HG03558 (cell line): ENCODE results near the gene MUC5B.

Experiments
- ATAC-seq: cut with Tn5 transposase; IDR thresholded peaks from one replicate; pipeline ENCODE4 v1.9.1; 2021; ENCODE audit warnings: moderate number of reproducible peaks; ENCODE audit not compliant: unreplicated experiment; ENCODE audit errors: extremely low read depth

Gene MUC5B

GRCh38 chr11:1277936-1278512 lies 55.2 kb downstream of the MUC5B start:
- ATAC-seq, result no peak

DNA sequence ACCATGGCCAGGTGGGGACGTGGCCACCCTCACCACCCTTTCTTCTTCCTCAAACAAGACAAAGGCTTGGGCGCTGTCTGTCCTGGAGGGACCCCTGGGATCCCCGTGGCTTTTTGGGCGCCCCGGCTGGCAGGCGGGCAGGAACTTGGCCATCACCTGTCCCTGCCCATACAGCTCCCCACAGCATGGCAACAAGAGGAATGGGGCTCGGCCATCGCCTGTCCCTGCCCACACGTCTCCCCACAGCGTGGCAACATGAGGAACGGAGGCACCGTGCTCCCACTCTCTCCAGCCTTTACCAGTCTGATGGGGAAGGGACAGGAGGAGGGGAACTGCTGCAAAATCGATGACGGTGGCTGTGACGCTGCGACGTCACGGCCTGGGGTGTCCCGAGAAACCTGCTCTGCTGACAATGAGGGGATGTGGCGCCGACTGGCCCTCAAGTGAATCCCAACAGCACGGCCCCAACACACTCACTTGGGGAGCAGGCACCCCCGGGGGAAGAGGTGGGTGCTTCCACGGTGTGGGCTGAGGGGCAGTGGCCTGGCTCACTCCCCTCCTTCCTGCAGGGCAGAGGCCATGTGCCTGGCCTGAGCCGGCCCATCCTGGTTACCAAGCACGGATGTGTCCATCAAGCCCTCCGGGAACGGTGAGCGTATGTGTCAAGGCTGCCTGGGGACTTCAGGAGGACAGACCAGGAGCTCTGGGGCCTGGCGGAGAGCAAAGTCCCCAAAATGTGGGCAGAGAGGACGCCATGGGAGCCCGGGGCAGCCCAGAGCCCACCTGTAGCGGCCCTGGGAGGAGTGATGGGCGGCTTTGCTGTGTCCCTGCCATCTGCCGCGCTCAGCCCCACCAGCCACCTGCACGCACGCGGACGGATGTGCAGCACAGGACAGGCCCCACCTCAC lies 56.2 kb downstream of the MUC5B start:
- no peak for ATAC-seq

DNA sequence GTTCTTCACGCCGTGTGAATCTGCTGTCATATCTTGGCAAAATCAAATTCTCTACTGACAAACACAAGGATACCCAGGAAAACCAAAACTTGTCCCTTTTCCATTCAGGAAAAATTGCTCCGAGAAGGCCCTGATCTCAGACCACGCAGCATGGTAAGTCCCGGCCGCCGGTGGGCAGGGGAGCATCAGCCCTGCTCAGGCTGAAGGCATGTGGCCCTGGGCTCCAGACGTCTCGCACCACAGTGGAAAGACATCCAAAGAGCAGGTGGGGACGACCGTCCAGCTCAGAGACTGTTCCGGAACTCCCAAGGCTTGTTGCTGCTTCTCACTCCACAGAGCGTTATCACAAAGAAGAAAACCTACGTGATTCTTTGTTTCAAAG lies 56.8 kb downstream of the MUC5B start:
- ATAC-seq, result no peak

- ATAC-seq, result no peak
These were observed 57.5 kb downstream of the MUC5B start for GRCh38 chr11:1280116-1281035.

- no peak for ATAC-seq
These were observed 58.6 kb downstream of the MUC5B start for GRCh38 chr11:1281326-1281973.

DNA sequence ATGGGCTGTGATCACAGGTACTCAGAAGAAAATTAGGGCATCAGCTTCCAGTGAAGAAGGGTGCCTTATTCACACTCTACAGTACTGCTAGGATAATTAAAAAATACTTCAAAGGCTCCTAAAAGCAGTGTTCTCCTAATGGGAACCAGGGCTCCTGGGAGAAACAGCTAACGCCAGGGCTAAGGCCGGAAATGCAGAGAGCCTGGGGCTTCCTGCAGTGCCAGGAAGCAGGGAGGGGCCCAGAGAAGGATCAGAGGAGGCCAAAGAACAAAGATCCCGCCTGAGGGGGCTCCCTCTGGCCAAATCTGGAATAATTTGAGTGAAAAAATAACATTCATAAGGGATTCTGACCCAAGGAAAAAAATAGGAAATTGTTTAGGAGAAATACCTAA lies 59.1 kb downstream of the MUC5B start:
- ATAC-seq, result no peak

DNA sequence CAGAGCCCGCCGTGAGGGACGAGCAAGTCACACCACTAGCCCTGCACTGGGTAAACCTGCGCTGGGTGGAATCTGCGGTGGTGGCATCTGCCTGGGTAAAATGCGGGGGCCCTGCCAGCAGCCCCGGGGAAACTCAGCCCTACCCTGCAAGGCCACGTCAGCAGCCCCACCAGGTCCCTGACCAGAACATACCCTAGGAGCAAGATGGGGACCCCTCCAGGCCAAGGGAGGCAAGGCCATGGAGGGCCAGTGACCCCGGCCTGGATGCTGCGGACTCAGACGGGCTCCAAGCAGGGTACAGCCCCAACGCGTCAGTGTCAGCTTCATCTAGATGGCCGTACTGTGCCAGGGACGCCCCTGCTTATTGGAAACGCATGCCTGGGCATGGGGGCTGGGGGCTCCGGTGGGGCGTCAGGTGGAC lies 60.2 kb downstream of the MUC5B start:
- ATAC-seq, result no peak

DNA sequence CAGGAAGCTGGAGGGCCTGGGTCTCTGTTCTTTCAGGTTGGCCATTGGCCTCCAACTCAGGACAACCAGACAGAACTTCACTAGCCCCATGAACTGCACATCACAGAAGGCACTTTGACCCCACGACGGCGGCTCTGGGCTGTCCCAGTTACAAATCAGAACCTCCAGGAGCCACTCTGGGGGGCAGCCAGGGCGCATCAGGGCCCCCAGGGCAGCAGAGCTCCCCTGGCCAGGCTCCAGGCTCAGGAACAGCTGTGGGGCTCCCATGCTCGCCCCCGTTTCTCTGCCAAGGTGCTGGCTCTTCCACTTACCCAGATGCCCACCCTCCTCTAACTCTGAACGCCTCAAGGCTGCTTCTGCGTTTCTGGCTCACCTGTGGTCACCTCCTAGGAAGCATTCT lies 61.0 kb downstream of the MUC5B start:
- ATAC-seq, result no peak

DNA sequence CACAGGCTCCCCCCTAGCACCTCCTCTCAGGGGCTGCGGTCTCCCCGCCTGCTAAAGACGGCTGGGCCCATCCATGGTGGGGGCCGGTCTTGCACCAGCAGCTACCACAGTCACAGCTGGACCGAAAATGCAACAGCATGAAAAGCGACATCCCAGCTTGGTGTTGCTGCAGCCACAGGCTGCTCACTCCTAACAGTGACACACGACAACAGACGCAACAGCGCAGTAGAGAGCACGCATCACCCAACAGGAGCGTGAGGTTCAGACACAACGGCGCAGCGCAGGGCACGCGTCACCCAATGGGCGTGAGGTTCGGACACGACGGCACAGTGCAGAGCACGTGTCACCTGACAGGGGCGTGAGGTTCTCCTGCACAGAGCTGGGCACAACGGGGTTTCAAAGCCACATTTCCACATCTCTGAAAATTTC lies 62.5 kb downstream of the MUC5B start:
- ATAC-seq, result no peak

DNA sequence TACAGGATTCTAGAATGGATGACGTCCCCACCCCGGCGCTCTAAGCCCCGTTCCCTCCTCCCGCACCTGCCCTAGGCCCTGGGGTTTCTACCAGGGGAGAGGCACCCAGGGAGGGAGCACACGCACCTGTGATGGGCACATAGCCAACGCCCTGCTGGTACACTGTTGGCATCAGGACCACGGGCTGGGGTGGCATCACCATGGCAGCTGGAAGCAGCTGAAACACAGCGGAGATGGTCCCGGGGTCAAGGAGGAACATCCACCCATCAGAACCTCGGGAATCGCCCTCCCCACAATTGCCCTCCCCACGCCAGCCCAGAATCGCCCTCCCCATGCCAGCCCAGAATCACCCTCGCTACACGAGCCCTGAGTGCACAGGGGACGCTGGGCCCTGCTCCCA lies 63.0 kb downstream of the MUC5B start:
- ATAC-seq, result no peak

GRCh38 chr11:1287928-1288327 lies 65.1 kb downstream of the MUC5B start:
- ATAC-seq, result no peak

- ATAC-seq, result no peak
These were observed 65.7 kb downstream of the MUC5B start for GRCh38 chr11:1288426-1289151.

DNA sequence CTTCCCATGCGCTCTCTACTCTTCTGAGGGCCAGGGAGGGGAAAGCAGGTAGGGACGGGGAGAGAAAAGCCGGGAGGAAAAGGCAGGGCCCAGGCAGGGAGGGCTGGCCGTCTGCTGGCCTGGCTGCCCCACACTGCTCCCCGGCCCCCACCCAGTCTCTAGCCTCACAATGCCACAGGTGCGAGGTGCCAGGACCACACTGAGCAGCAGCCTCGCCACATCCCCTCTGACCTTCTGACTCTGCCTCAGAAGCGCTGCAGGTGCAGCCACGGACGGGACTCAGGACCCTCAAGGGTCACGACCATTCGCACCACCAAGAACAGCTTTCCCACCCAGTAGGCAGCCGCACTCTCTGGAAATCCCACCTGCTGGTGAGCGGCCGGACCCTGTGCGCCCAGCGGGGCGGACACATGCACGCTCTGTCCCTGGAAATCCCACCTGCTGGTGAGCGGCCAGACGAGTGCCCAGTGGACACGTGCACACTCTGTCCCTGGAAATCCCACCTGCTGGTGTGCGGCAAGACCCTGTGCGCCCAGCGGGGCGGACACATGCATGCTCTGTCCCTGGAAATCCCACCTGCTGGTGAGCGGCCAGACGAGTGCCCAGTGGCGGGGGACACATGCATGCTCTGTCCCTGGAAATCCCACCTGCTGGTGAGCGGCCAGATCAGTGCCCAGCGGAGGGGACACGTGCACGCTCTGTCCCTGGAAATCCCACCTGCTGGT lies 66.5 kb downstream of the MUC5B start:
- ATAC-seq, result no peak

GRCh38 chr11:1290052-1291040 lies 67.5 kb downstream of the MUC5B start:
- ATAC-seq, result no peak

GRCh38 chr11:1291295-1292017 lies 68.6 kb downstream of the MUC5B start:
- no peak for ATAC-seq

DNA sequence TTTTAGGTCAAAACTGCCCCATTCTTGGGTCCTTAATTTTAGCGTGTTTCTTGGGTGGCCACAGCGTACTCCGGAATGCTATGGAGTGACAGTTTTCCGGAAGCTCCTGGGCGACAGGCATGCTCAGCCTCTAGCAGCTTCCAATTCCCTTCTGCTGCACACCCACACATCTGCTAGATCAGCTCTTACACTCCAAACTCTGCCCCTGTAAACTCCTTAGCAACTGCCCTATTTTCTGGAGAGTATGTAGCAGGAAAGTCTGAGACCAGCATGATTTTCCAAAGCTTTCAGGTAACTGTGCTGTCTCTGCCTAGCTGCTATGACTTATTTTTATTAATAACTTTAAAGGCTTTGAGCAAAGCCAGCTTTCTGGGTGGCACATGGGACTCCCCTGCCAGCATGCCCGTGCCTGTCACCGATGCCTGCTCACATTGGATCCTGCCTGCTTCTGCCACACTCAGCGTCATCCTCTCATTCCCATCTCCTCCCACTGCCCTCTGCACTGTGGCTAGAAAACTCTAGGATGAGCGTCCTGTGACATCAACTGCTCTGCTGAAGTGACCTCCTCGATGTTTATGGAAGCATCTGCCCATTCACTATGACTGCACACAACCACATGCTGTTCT lies 69.3 kb downstream of the MUC5B start:
- ATAC-seq, result no peak
